Activated T-cell treated with anti-CD3 and anti-CD28 coated beads, Interleukin-2, amount 50 U/mL, for 4 hours (primary cell): Measurements from ENCODE around the gene SLC4A2. TPM values are rescaled to one million over a fixed set of nuclear protein-coding genes. Genes with fewer than 3 reads are reported as not detected.

Source experiments
- ATAC-seq, 2 donors: fragments of 200-7000 bp; cut with Tn5 transposase; one replicate each; pipeline ENCODE4 v1.10.0; 2021
- DNase-seq: peaks from one replicate; pipeline ENCODE4 v3.0.0-alpha.2; 2020
- H3K27me3 Mint-ChIP-seq: one replicate; pipeline ENCODE4 v1.8.0; 2021; ENCODE audit warnings: low read depth, mixed read lengths
- H3K36me3 Mint-ChIP-seq: one replicate; pipeline ENCODE4 v1.8.0; 2022; ENCODE audit warnings: mixed read lengths; ENCODE audit not compliant: insufficient read depth
- H3K4me1 Mint-ChIP-seq: one replicate; pipeline ENCODE4 v1.8.0; 2021; ENCODE audit warnings: low read depth, mixed read lengths
- H3K4me3 Mint-ChIP-seq: one replicate; pipeline ENCODE4 v1.8.0; 2021; ENCODE audit warnings: mild to moderate bottlenecking, moderate library complexity, mixed read lengths
- H3K9me3 Mint-ChIP-seq: one replicate; pipeline ENCODE4 v1.8.0; 2021; ENCODE audit warnings: mixed read lengths
- total RNA-seq, 3 donors: library from RNA; stranded (reverse); gene quantifications; one replicate each; pipeline ENCODE4 v1.2.1, GENCODE V29; 2021

SLC4A2 gene
- total RNA-seq, 3 donors from 2014 or later, result 107 to 125 (median 111) TPM

- H3K36me3 Mint-ChIP-seq, result peaks cover 2% of the 10 kb centered on the region
- H3K9me3 Mint-ChIP-seq, result no peaks in the 10 kb centered on the region
- ATAC-seq, result no peak
- H3K27me3 Mint-ChIP-seq, result peaks cover 3% of the 10 kb centered on the region
- no peak for DNase-seq
- no peak overlapping the region for H3K4me3 Mint-ChIP-seq
- H3K4me1 Mint-ChIP-seq, result no peaks in the 10 kb centered on the region
Observed at GRCh38 chr7:151045262-151045661, 14.1 kb upstream of the SLC4A2 start.

- no peak for ATAC-seq
- H3K36me3 Mint-ChIP-seq, result peaks cover 2% of the 10 kb centered on the region
- no peak for DNase-seq
- H3K27me3 Mint-ChIP-seq, result peaks cover 5% of the 10 kb centered on the region
- no peaks in the 10 kb centered on the region for H3K9me3 Mint-ChIP-seq
- no peaks in the 10 kb centered on the region for H3K4me1 Mint-ChIP-seq
- no peak overlapping the region for H3K4me3 Mint-ChIP-seq
Observed at GRCh38 chr7:151045967-151046366, 13.4 kb upstream of the SLC4A2 start.

- peaks cover 5% of the 10 kb centered on the region for H3K27me3 Mint-ChIP-seq
- ATAC-seq, result no peak
- no peak overlapping the region for H3K4me3 Mint-ChIP-seq
- peaks cover 2% of the 10 kb centered on the region for H3K36me3 Mint-ChIP-seq
- DNase-seq, result no peak
- H3K9me3 Mint-ChIP-seq, result no peaks in the 10 kb centered on the region
- H3K4me1 Mint-ChIP-seq, result no peaks in the 10 kb centered on the region
Observed at GRCh38 chr7:151046603-151047573, 12.5 kb upstream of the SLC4A2 start.

GRCh38 chr7:151047976-151048815 is 11.2 kb upstream of the SLC4A2 start, which contains the start of gene ASIC3:
ASIC3 (plus strand) TSS chr7:151048531; CDS start chr7:151048886, 355 bp downstream.
- Mint-ChIP-seq H3K9me3 (no peaks in the 10 kb centered on the region), H3K4me3 (no peak within 1 kb of the TSS), H3K4me1 (peaks cover 1% of the 10 kb centered on the region), H3K27me3 (peaks cover 5% of the 10 kb centered on the region), H3K36me3 (peaks cover 2% of the 10 kb centered on the region)
- DNase-seq (no peak), ATAC-seq (no peak)

GRCh38 chr7:151048911-151049463 is 10.4 kb upstream of the SLC4A2 start:
- no peak for ATAC-seq
- peaks cover 2% of the 10 kb centered on the region for H3K4me1 Mint-ChIP-seq
- H3K4me3 Mint-ChIP-seq, result no peak overlapping the region
- peaks cover 2% of the 10 kb centered on the region for H3K36me3 Mint-ChIP-seq
- no peak for DNase-seq
- peaks cover 5% of the 10 kb centered on the region for H3K27me3 Mint-ChIP-seq
- no peaks in the 10 kb centered on the region for H3K9me3 Mint-ChIP-seq

GRCh38 chr7:151051108-151051507 is 8.3 kb upstream of the SLC4A2 start:
- H3K4me1 Mint-ChIP-seq, result peaks cover 2% of the 10 kb centered on the region
- no peak overlapping the region for H3K4me3 Mint-ChIP-seq
- no peaks in the 10 kb centered on the region for H3K36me3 Mint-ChIP-seq
- peaks cover 5% of the 10 kb centered on the region for H3K27me3 Mint-ChIP-seq
- ATAC-seq (peak; percentile 84 to 90), DNase-seq (no peak)
- no peaks in the 10 kb centered on the region for H3K9me3 Mint-ChIP-seq

GRCh38 chr7:151053096-151053495 is 6.3 kb upstream of the SLC4A2 start:
- no peaks in the 10 kb centered on the region for H3K9me3 Mint-ChIP-seq
- DNase-seq (no peak), ATAC-seq (no peak)
- H3K36me3 Mint-ChIP-seq, result no peaks in the 10 kb centered on the region
- H3K4me3 Mint-ChIP-seq, result no peak overlapping the region
- H3K4me1 Mint-ChIP-seq, result peaks cover 14% of the 10 kb centered on the region
- H3K27me3 Mint-ChIP-seq, result peaks cover 5% of the 10 kb centered on the region

- ATAC-seq, result no peak
- peaks cover 18% of the 10 kb centered on the region for H3K4me1 Mint-ChIP-seq
- H3K27me3 Mint-ChIP-seq, result peaks cover 5% of the 10 kb centered on the region
- no peak overlapping the region for H3K4me3 Mint-ChIP-seq
- no peaks in the 10 kb centered on the region for H3K9me3 Mint-ChIP-seq
- DNase-seq, result no peak
- H3K36me3 Mint-ChIP-seq, result no peaks in the 10 kb centered on the region
Observed at GRCh38 chr7:151053751-151054150, 5.6 kb upstream of the SLC4A2 start.

GRCh38 chr7:151056283-151056665 is 3.1 kb upstream of the SLC4A2 start:
- no peaks in the 10 kb centered on the region for H3K9me3 Mint-ChIP-seq
- H3K4me3 Mint-ChIP-seq, result peak overlapping the region; percentile 92
- ATAC-seq, result no peak
- H3K36me3 Mint-ChIP-seq, result no peaks in the 10 kb centered on the region
- peaks cover 30% of the 10 kb centered on the region for H3K4me1 Mint-ChIP-seq
- no peak for DNase-seq
- H3K27me3 Mint-ChIP-seq, result no peaks in the 10 kb centered on the region

- Mint-ChIP-seq H3K27me3 (no peaks in the 10 kb centered on the region), H3K4me1 (peaks cover 34% of the 10 kb centered on the region), H3K9me3 (no peaks in the 10 kb centered on the region), H3K36me3 (no peaks in the 10 kb centered on the region), H3K4me3 (peak overlapping the region; percentile 92)
- no peak for DNase-seq
- no peak for ATAC-seq
Observed at GRCh38 chr7:151056666-151057505, 2.5 kb upstream of the SLC4A2 start.

GRCh38 chr7:151057506-151057988 is 1.8 kb upstream of the SLC4A2 start, which contains the start of gene CDK5:
CDK5 (minus strand) TSS chr7:151057897; CDS start chr7:151057848, 49 bp downstream.
- H3K27me3 Mint-ChIP-seq, result no peaks in the 10 kb centered on the region
- no peaks in the 10 kb centered on the region for H3K36me3 Mint-ChIP-seq
- DNase-seq (no peak), ATAC-seq (peak; percentile 9)
- peak within 1 kb of the TSS; percentile 92 for H3K4me3 Mint-ChIP-seq
- no peaks in the 10 kb centered on the region for H3K9me3 Mint-ChIP-seq
- peaks cover 34% of the 10 kb centered on the region for H3K4me1 Mint-ChIP-seq

GRCh38 chr7:151057989-151058780 is 1.2 kb upstream of the SLC4A2 start:
- peak overlapping the region; percentile 92 for H3K4me3 Mint-ChIP-seq

More at GRCh38 chr7:151057989-151058780, 1.2 kb upstream of the SLC4A2 start:
- Mint-ChIP-seq H3K36me3 (no peaks in the 10 kb centered on the region), H3K9me3 (no peaks in the 10 kb centered on the region), H3K4me1 (peaks cover 32% of the 10 kb centered on the region), H3K27me3 (no peaks in the 10 kb centered on the region)
- ATAC-seq, result peak; percentile 94 to 96
- DNase-seq, result peak; percentile 94
